ENCODE results near the gene CLDND2.
"Not testable (repeated sequence)": the region's sequence is repeated elsewhere in the genome, so short reads cannot be mapped to it uniquely, and the experiment has no call there.

DNA sequence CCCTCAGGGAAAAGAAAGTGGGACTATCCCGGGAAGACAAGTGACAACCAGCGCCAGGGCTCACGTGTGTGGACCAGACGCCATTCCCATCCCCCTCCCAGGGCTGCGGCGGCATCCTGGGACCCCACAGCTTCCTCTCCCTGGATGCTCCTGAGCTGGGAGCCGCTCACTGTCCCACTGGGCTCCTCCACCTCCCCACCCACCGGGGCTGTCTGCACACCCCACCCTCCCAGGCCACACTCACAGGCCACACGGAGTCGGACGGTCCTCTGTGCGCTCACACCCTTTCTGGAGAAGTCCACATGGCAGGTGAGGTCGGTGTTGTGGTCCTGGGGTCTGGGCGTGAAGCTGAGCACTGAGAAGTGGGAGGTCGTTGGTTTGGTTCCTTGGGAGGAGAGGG, 47.6 kb upstream of the CLDND2 start:
- TF ChIP-seq, protein P1, sequence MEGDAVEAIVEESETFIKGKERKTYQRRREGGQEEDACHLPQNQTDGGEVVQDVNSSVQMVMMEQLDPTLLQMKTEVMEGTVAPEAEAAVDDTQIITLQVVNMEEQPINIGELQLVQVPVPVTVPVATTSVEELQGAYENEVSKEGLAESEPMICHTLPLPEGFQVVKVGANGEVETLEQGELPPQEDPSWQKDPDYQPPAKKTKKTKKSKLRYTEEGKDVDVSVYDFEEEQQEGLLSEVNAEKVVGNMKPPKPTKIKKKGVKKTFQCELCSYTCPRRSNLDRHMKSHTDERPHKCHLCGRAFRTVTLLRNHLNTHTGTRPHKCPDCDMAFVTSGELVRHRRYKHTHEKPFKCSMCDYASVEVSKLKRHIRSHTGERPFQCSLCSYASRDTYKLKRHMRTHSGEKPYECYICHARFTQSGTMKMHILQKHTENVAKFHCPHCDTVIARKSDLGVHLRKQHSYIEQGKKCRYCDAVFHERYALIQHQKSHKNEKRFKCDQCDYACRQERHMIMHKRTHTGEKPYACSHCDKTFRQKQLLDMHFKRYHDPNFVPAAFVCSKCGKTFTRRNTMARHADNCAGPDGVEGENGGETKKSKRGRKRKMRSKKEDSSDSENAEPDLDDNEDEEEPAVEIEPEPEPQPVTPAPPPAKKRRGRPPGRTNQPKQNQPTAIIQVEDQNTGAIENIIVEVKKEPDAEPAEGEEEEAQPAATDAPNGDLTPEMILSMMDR (IDR thresholded peaks at IDR 0.05) = not testable (repeated sequence)
- TF ChIP-seq POLR2A (IDR thresholded peaks at IDR 0.05) = not testable (repeated sequence)

Data from Peyer's patch (tissue), 4 donors.